Measurements from ENCODE around the gene CASP8AP2. TPM values are rescaled to one million over a fixed set of nuclear protein-coding genes. Genes with fewer than 3 reads are reported as not detected.
A peak's percentile ranks its signal among the peaks of the same experiment; 100 is the strongest.

CASP8AP2 gene
- total and polyA plus RNA-seq, 2 of the 13 experiments (the other 11 are each of a cell fraction or from before 2014, with no cell fraction given): 5.7 to 13.5 TPM

DNA sequence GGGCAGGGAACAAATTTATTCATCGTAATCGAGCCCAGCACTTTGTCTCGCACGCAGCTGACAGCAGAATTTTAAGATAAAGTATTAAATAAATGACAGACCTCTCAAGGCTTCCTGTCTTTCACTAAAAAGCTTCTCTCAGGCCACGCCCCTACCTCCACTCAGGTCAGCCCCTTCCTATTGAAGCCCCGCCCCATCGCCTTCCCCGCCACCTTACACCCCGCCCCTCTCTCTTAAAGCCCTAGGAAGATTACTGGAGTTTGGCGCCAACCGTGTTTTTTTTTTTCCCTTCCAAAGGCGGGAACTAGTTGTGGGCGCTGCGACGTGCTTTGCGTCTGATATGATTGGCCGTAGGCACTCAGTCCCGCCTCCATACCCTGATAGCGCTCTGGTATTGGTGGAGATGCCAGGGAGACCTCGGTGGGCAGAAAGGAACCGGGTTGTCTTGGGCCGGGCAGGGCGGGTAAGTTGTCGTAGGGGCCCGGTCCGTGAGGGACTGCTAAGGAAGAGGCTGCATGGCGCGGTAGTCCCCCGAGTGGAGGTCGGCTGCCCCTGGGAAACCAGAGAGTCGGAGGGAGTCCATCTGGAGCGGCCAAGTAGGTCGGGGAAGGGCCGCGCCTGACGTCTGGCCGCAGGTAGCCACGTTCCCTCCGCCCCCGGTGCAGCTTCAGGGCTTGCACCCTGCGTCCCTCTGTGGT, at the start of gene CASP8AP2 (continued):
- TF ChIP-seq, protein P1, sequence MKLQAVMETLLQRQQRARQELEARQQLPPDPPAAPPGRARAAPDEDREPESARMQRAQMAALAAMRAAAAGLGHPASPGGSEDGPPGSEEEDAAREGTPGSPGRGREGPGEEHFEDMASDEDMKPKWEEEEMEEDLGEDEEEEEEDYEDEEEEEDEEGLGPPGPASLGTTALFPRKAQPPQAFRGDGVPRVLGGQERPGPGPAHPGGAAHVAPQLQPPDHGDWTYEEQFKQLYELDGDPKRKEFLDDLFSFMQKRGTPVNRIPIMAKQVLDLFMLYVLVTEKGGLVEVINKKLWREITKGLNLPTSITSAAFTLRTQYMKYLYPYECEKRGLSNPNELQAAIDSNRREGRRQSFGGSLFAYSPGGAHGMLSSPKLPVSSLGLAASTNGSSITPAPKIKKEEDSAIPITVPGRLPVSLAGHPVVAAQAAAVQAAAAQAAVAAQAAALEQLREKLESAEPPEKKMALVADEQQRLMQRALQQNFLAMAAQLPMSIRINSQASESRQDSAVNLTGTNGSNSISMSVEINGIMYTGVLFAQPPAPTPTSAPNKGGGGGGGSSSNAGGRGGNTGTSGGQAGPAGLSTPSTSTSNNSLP (IDR thresholded peaks at IDR 0.05; ENCODE audit: low read depth, low read length): no peak
- no peak for TF ChIP-seq POLR2AphosphoS2 (IDR thresholded peaks at IDR 0.05; ENCODE audit: low read depth, low read length)
- peak; percentile 93 for TF ChIP-seq SP2 (CRISPR knock-in tag; IDR thresholded peaks at IDR 0.05)
- no peak for TF ChIP-seq IKZF4 (CRISPR knock-in tag; IDR thresholded peaks at IDR 0.05; ENCODE audit: borderline replicate concordance, low read depth, not compliant biosample characterization)
- no peak for TF ChIP-seq LCORL (IDR thresholded peaks at IDR 0.05)
- TF ChIP-seq LCORL (CRISPR knock-in tag; IDR thresholded peaks at IDR 0.05): no peak
- TF ChIP-seq ZNF224 (CRISPR knock-in tag; IDR thresholded peaks at IDR 0.05): no peak
- no peak for TF ChIP-seq SCMH1 (CRISPR knock-in tag; IDR thresholded peaks at IDR 0.05; ENCODE audit: borderline replicate concordance)
- no peak for TF ChIP-seq ZNF446 (CRISPR knock-in tag; IDR thresholded peaks at IDR 0.05)
- TF ChIP-seq MED13 (CRISPR knock-in tag; IDR thresholded peaks at IDR 0.05): no peak
- TF ChIP-seq GABPA (IDR thresholded peaks at IDR 0.05; ENCODE audit: low read depth, low read length): peak; percentile 26; the same call in 1 of the 2 replicates
- TF ChIP-seq GABPA (CRISPR knock-in tag; IDR thresholded peaks at IDR 0.05; ENCODE audit: low read depth): peak; percentile 82
- TF ChIP-seq, protein P2, sequence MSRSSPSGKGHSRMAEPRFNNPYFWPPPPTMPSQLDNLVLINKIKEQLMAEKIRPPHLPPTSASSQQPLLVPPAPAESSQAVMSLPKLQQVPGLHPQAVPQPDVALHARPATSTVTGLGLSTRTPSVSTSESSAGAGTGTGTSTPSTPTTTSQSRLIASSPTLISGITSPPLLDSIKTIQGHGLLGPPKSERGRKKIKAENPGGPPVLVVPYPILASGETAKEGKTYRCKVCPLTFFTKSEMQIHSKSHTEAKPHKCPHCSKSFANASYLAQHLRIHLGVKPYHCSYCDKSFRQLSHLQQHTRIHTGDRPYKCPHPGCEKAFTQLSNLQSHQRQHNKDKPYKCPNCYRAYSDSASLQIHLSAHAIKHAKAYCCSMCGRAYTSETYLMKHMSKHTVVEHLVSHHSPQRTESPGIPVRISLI (CRISPR knock-in tag; IDR thresholded peaks at IDR 0.05; ENCODE audit: borderline replicate concordance): peak; percentile 100
- TF ChIP-seq, protein P3, sequence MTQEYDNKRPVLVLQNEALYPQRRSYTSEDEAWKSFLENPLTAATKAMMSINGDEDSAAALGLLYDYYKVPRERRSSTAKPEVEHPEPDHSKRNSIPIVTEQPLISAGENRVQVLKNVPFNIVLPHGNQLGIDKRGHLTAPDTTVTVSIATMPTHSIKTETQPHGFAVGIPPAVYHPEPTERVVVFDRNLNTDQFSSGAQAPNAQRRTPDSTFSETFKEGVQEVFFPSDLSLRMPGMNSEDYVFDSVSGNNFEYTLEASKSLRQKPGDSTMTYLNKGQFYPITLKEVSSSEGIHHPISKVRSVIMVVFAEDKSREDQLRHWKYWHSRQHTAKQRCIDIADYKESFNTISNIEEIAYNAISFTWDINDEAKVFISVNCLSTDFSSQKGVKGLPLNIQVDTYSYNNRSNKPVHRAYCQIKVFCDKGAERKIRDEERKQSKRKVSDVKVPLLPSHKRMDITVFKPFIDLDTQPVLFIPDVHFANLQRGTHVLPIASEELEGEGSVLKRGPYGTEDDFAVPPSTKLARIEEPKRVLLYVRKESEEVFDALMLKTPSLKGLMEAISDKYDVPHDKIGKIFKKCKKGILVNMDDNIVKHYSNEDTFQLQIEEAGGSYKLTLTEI (CRISPR knock-in tag; conservative IDR thresholded peaks at IDR 0.05): no peak
- 0 out of 2 replicates have a peak, but pooled peaks have one; percentile 32 for TF ChIP-seq ZNF747 (CRISPR knock-in tag; IDR thresholded peaks at IDR 0.05; ENCODE audit: borderline replicate concordance)
- TF ChIP-seq, protein P4, sequence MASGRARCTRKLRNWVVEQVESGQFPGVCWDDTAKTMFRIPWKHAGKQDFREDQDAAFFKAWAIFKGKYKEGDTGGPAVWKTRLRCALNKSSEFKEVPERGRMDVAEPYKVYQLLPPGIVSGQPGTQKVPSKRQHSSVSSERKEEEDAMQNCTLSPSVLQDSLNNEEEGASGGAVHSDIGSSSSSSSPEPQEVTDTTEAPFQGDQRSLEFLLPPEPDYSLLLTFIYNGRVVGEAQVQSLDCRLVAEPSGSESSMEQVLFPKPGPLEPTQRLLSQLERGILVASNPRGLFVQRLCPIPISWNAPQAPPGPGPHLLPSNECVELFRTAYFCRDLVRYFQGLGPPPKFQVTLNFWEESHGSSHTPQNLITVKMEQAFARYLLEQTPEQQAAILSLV (CRISPR knock-in tag; IDR thresholded peaks at IDR 0.05; ENCODE audit: borderline replicate concordance): peak; percentile 64; the same call in 1 of the 2 replicates
- no peak for TF ChIP-seq ZMYM3 (CRISPR knock-in tag; IDR thresholded peaks at IDR 0.05)
- peak; percentile 65 for TF ChIP-seq ARNT2 (CRISPR knock-in tag; IDR thresholded peaks at IDR 0.05; ENCODE audit: low read depth)
- no peak for TF ChIP-seq ZNF737 (CRISPR knock-in tag; IDR thresholded peaks at IDR 0.05; ENCODE audit: borderline replicate concordance)
- TF ChIP-seq NR2C2 (CRISPR knock-in tag; IDR thresholded peaks at IDR 0.05; ENCODE audit: borderline replicate concordance): peak; percentile 85
- TF ChIP-seq, protein P5, sequence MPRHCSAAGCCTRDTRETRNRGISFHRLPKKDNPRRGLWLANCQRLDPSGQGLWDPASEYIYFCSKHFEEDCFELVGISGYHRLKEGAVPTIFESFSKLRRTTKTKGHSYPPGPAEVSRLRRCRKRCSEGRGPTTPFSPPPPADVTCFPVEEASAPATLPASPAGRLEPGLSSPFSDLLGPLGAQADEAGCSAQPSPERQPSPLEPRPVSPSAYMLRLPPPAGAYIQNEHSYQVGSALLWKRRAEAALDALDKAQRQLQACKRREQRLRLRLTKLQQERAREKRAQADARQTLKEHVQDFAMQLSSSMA (CRISPR knock-in tag; IDR thresholded peaks at IDR 0.05): peak; percentile 69; the same call in 1 of the 2 replicates
- peak; percentile 60; the same call in 1 of the 2 replicates for TF ChIP-seq SRY (CRISPR knock-in tag; IDR thresholded peaks at IDR 0.05)
- TF ChIP-seq MTF2 (CRISPR knock-in tag; IDR thresholded peaks at IDR 0.05; ENCODE audit: borderline replicate concordance): no peak

All from HepG2 (cell line).